ENCODE results near the gene WDR75. TPM values are rescaled to one million over a fixed set of nuclear protein-coding genes. Genes with fewer than 3 reads are reported as not detected.

The WDR75 gene
- total and polyA plus RNA-seq, 9 of the 15 experiments (the other 6 are each of a cell fraction or from before 2014, with no cell fraction given), result 50.9 to 111 (median 76.4) TPM

- Histone ChIP-seq H3K4me3 (no peak overlapping the region), H3K4me1 (replicated peaks in 1 of 2; ENCODE audit: control insufficient read depth in 2 of 2, insufficient read depth in 2 of 2, low read length in 2 of 2) (peaks cover 12 to 25% of the 10 kb centered on the region in 2 experiments), H3K9ac (ENCODE audit: insufficient read depth in 1 of 2, low read depth in 2 of 2, low read length in 2 of 2) (no peak overlapping the region), H3K27me3 (ENCODE audit: control insufficient read depth in 2 of 2, insufficient read depth in 2 of 2, low read length in 2 of 2) (no peaks in the 10 kb centered on the region), H3K4me2 (ENCODE audit: insufficient read depth, low read length) (no peak overlapping the region), H3K9me1 (ENCODE audit: control insufficient read depth, insufficient read depth, low read length) (no peaks in the 10 kb centered on the region), H3K36me3 (ENCODE audit: control insufficient read depth, insufficient read depth, low read length) (no peaks in the 10 kb centered on the region), H3K27ac (ENCODE audit: extremely low read depth, low read depth, low read length) (no peak overlapping the region), H3K79me2 (ENCODE audit: control insufficient read depth, insufficient read depth, low read length) (no peaks in the 10 kb centered on the region), H2AFZ (ENCODE audit: low read depth, low read length) (no peak overlapping the region), H4K20me1 (replicated peaks; ENCODE audit: control insufficient read depth, insufficient read depth, low read length) (no peaks in the 10 kb centered on the region), H3K9me3 (replicated peaks; ENCODE audit: control insufficient read depth, insufficient read depth, low read depth, low read length) (0 out of 2 replicates have a peak, but pooled peaks cover 2% of the 10 kb centered on the region)
- CTCF ChIA-PET (ENCODE audit: low intra/inter-chr PET ratio), result interaction anchor here (0.6 kb wide), 1 partner anchor 127 kb away, joined by 3 read pairs; no protein-coding TSS in a partner anchor
- 82% methylated on average over 5 of the region's 5 CpGs for WGBS (ENCODE audit: insufficient coverage, low coverage, missing lambda C conversion rate)
- TF ChIP-seq ZNF133 (CRISPR knock-in tag; IDR thresholded peaks at IDR 0.05) (no peak), POLR2G (IDR thresholded peaks at IDR 0.05; ENCODE audit: low read depth, low read length) (no peak), MAFG (tag; conservative IDR thresholded peaks at IDR 0.05) (no peak), ZNF764 (CRISPR knock-in tag; IDR thresholded peaks at IDR 0.05; ENCODE audit: low read depth) (no peak), SPI1 (IDR thresholded peaks at IDR 0.05; ENCODE audit: borderline replicate concordance, low read depth, low read length) (no peak), SRSF1 (IDR thresholded peaks at IDR 0.05; ENCODE audit: low read depth, low read length) (no peak), ZSCAN29 (IDR thresholded peaks at IDR 0.05) (no peak), ZBTB26 (CRISPR knock-in tag; IDR thresholded peaks at IDR 0.05) (no peak), ZFP1 (CRISPR knock-in tag; IDR thresholded peaks at IDR 0.05) (no peak), CAMTA2 (CRISPR knock-in tag; conservative IDR thresholded peaks at IDR 0.05) (no peak), PCBP2 (IDR thresholded peaks at IDR 0.05; ENCODE audit: low read depth, low read length, poor library complexity, severe bottlenecking) (no peak), THAP7 (CRISPR knock-in tag; IDR thresholded peaks at IDR 0.05) (no peak), NCOR1 (IDR thresholded peaks at IDR 0.05) (no peak), TCF3 (CRISPR knock-in tag; IDR thresholded peaks at IDR 0.05) (no peak), RBM34 (IDR thresholded peaks at IDR 0.05; ENCODE audit: borderline replicate concordance, insufficient read depth, low read length) (no peak)
- TF ChIP-seq, protein P1, sequence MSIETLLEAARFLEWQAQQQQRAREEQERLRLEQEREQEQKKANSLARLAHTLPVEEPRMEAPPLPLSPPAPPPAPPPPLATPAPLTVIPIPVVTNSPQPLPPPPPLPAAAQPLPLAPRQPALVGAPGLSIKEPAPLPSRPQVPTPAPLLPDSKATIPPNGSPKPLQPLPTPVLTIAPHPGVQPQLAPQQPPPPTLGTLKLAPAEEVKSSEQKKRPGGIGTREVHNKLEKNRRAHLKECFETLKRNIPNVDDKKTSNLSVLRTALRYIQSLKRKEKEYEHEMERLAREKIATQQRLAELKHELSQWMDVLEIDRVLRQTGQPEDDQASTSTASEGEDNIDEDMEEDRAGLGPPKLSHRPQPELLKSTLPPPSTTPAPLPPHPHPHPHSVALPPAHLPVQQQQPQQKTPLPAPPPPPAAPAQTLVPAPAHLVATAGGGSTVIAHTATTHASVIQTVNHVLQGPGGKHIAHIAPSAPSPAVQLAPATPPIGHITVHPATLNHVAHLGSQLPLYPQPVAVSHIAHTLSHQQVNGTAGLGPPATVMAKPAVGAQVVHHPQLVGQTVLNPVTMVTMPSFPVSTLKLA (conservative IDR thresholded peaks at IDR 0.05), result no peak
- TF ChIP-seq, protein P2, sequence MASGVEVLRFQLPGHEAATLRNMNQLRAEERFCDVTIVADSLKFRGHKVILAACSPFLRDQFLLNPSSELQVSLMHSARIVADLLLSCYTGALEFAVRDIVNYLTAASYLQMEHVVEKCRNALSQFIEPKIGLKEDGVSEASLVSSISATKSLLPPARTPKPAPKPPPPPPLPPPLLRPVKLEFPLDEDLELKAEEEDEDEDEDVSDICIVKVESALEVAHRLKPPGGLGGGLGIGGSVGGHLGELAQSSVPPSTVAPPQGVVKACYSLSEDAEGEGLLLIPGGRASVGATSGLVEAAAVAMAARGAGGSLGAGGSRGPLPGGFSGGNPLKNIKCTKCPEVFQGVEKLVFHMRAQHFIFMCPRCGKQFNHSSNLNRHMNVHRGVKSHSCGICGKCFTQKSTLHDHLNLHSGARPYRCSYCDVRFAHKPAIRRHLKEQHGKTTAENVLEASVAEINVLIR (CRISPR knock-in tag; IDR thresholded peaks at IDR 0.05), result no peak
- TF ChIP-seq, protein P3, sequence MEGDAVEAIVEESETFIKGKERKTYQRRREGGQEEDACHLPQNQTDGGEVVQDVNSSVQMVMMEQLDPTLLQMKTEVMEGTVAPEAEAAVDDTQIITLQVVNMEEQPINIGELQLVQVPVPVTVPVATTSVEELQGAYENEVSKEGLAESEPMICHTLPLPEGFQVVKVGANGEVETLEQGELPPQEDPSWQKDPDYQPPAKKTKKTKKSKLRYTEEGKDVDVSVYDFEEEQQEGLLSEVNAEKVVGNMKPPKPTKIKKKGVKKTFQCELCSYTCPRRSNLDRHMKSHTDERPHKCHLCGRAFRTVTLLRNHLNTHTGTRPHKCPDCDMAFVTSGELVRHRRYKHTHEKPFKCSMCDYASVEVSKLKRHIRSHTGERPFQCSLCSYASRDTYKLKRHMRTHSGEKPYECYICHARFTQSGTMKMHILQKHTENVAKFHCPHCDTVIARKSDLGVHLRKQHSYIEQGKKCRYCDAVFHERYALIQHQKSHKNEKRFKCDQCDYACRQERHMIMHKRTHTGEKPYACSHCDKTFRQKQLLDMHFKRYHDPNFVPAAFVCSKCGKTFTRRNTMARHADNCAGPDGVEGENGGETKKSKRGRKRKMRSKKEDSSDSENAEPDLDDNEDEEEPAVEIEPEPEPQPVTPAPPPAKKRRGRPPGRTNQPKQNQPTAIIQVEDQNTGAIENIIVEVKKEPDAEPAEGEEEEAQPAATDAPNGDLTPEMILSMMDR (IDR thresholded peaks at IDR 0.05 in 2 of 3, conservative IDR thresholded peaks at IDR 0.05 in 1 of 3; ENCODE audit: insufficient read depth in 2 of 3, low read depth in 1 of 3, low read length in 3 of 3), result no peak
- intact Hi-C loops (cut with micrococcal nuclease) (no loop called here), in situ Hi-C loops (cut with MboI) (no loop called here)
- ATAC-seq (no peak), DNase-seq (ENCODE audit: extremely low read depth in 1 of 4, low spot score in 3 of 4) (no peak), FAIRE-seq (no peak)
- POLR2A ChIA-PET, result no interaction called here
- BruUV-seq (replicated peaks), result no TSS peak
These were observed 63.0 kb downstream of the WDR75 start for GRCh38 chr2:189504238-189504637.
